B cell (primary cell): Measurements from ENCODE around the gene RTL1. TPM values are rescaled to one million over a fixed set of nuclear protein-coding genes. Genes with fewer than 3 reads are reported as not detected.

ENCODE experiments used
- ATAC-seq: fragments of 200-7000 bp; cut with Tn5 transposase; one replicate; pipeline ENCODE4 v1.10.0; 2021; ENCODE audit warnings: low read depth, mild to moderate bottlenecking, moderate number of reproducible peaks, moderate library complexity
- CTCF ChIA-PET: fragments of 350-600 bp; sonication (Branson Sonifier 250); formaldehyde crosslinking; loops from one replicate; lab custom pipeline; 2021; ENCODE audit warnings: antibody characterized with exemption, inconsistent platforms; lab: Charles Lee
- POLR2A ChIA-PET: fragments of 350-600 bp; sonication (Branson Sonifier 250); formaldehyde crosslinking; loops from one replicate; lab custom pipeline; 2021; ENCODE audit warnings: antibody characterized with exemption; lab: Charles Lee
- DNase-seq: peaks from one replicate; pipeline ENCODE4 v3.0.0; 2013
- H2AFZ ChIP-seq: 2 replicates; pipeline ENCODE4 v1.6.1; 2012; ENCODE audit warnings: mild to moderate bottlenecking, low read depth, low read length; ENCODE audit not compliant: insufficient read depth, poor library complexity, severe bottlenecking
- H3K27ac ChIP-seq, 2 donors: 1 replicate in 1 of 2; 2 replicates in 1 of 2; pipeline ENCODE4 v1.5.1; 2012 to 2013; ENCODE audit warnings: low read length in 2 of 2, mild to moderate bottlenecking in 2 of 2, moderate library complexity in 1 of 2
- H3K27me3 ChIP-seq, 4 experiments: fragments of 200-600 bp in 1 of 4; sonication (generic) in 1 of 4; replicated peaks in 1 of 4; 1 replicate in 2 of 4; 2 replicates in 2 of 4; pipeline versions ENCODE4 v1.6.1 to v1.7.0; 2013 to 2016; ENCODE audit warnings: low read length in 3 of 4, mild to moderate bottlenecking in 2 of 4, mixed read lengths in 1 of 4, moderate library complexity in 1 of 4; ENCODE audit not compliant: insufficient read depth in 4 of 4, control insufficient read depth in 3 of 4; ENCODE audit errors: control extremely low read depth in 1 of 4
- H3K36me3 ChIP-seq, 2 experiments: replicated peaks in 1 of 2; 1 replicate in 1 of 2; 2 replicates in 1 of 2; pipeline versions ENCODE4 v1.6.1 to v1.7.1; 2013; ENCODE audit warnings: low read length in 1 of 2; ENCODE audit not compliant: insufficient read depth in 2 of 2, control insufficient read depth in 1 of 2; ENCODE audit errors: control extremely low read depth in 1 of 2, extremely low read depth in 1 of 2
- H3K4me1 ChIP-seq, 2 donors: fragments of 200-600 bp in 1 of 2; sonication (generic) in 1 of 2; 1 replicate in 1 of 2; 2 replicates in 1 of 2; pipeline versions ENCODE4 v1.5.1 to v1.6.1; 2013 to 2017; ENCODE audit warnings: low read length in 2 of 2; ENCODE audit not compliant: control insufficient read depth in 2 of 2, insufficient read depth in 2 of 2
- H3K4me2 ChIP-seq: replicated peaks from 2 replicates; pipeline ENCODE3; 2012; ENCODE audit warnings: mild to moderate bottlenecking, low read depth, low read length; ENCODE audit not compliant: poor library complexity, severe bottlenecking
- H3K4me3 ChIP-seq, 5 experiments: fragments of 200-600 bp in 1 of 5; sonication (generic) in 1 of 5; 1 replicate in 3 of 5; 2 replicates in 2 of 5; pipeline versions ENCODE4 v1.5.1 to v1.7.0; 2011 to 2016; ENCODE audit warnings: low read length in 4 of 5, mild to moderate bottlenecking in 4 of 5, low read depth in 2 of 5, control low read depth in 1 of 5, moderate library complexity in 1 of 5; ENCODE audit not compliant: insufficient read depth in 1 of 5; ENCODE audit errors: control extremely low read depth in 1 of 5, extremely low read depth in 1 of 5
- H3K79me2 ChIP-seq: fragments of 200-600 bp; sonication (generic); one replicate; pipeline ENCODE4 v1.6.0; 2016; ENCODE audit warnings: low read length; ENCODE audit not compliant: control insufficient read depth, insufficient read depth
- H3K9ac ChIP-seq: fragments of 200-600 bp; sonication (generic); 2 replicates; pipeline ENCODE4 v1.6.1; 2017; ENCODE audit warnings: mild to moderate bottlenecking, low read length, moderate library complexity
- H3K9me3 ChIP-seq, 3 donors: one replicate each; pipeline versions ENCODE4 v1.6.1 to v1.7.1; 2013; ENCODE audit warnings: low read length in 2 of 3; ENCODE audit not compliant: control insufficient read depth in 2 of 3, insufficient read depth in 1 of 3; ENCODE audit errors: control extremely low read depth in 1 of 3
- H4K20me1 ChIP-seq: 2 replicates; pipeline ENCODE4 v1.6.0; 2012; ENCODE audit warnings: mild to moderate bottlenecking, low read length; ENCODE audit not compliant: insufficient read depth, control insufficient read depth, poor library complexity, severe bottlenecking
- H3K27ac Mint-ChIP-seq: one replicate; pipeline ENCODE4 v1.8.0; 2021; ENCODE audit warnings: mixed read lengths
- H3K27me3 Mint-ChIP-seq: one replicate; pipeline ENCODE4 v1.8.0; 2021; ENCODE audit warnings: mixed read lengths
- H3K4me1 Mint-ChIP-seq: one replicate; pipeline ENCODE4 v1.8.0; 2021; ENCODE audit warnings: mixed read lengths
- H3K4me3 Mint-ChIP-seq: one replicate; pipeline ENCODE4 v1.8.0; 2021; ENCODE audit warnings: mixed read lengths
- H3K9me3 Mint-ChIP-seq: one replicate; pipeline ENCODE4 v1.8.0; 2022; ENCODE audit warnings: mixed read lengths; ENCODE audit not compliant: insufficient read depth
- EZH2 ChIP-seq: IDR thresholded peaks from 2 replicates; pipeline ENCODE4 v1.6.1; 2012; ENCODE audit warnings: borderline replicate concordance, low read depth, mild to moderate bottlenecking, moderate library complexity, low read length; ENCODE audit not compliant: insufficient read depth, poor library complexity, severe bottlenecking
- WGBS: methylation state at CpG from one replicate; pipeline ENCODE4 v1.1.5; 2013; ENCODE audit warnings: missing lambda C conversion rate; ENCODE audit not compliant: insufficient coverage; 5-methylcytosine and 5-hydroxymethylcytosine counted together
- intact Hi-C: fragments of 100-400 bp; cut with micrococcal nuclease; formaldehyde crosslinking; loops from one replicate; pipeline ENCODE4 v1.10.0; 2022
- polyA plus RNA-seq: library from polyadenylated mRNA; depleted of rRNA; stranded (reverse); fragments of >200 nt; gene quantifications from 2 replicates; pipeline ENCODE4 v1.2.3, GENCODE V29; 2012
- total RNA-seq, 2 donors: library from RNA; stranded (reverse); fragments of 120-200 nt in 1 of 2; gene quantifications; 1 replicate in 1 of 2; 2 replicates in 1 of 2; pipeline versions ENCODE4 v1.2.3 to v1.2.4, GENCODE V29; 2013 to 2022
- TF ChIP-seq, protein P1 (sequence below): fragments of 200-600 bp; IDR thresholded peaks from one replicate; pipeline ENCODE4 v1.8.0; 2022; ENCODE audit warnings: antibody characterized with exemption, mild to moderate bottlenecking

Gene RTL1
- total and polyA plus RNA-seq, 2 donors (not counting 1 experiment from before 2014, with no cell fraction given), result not detected

DNA sequence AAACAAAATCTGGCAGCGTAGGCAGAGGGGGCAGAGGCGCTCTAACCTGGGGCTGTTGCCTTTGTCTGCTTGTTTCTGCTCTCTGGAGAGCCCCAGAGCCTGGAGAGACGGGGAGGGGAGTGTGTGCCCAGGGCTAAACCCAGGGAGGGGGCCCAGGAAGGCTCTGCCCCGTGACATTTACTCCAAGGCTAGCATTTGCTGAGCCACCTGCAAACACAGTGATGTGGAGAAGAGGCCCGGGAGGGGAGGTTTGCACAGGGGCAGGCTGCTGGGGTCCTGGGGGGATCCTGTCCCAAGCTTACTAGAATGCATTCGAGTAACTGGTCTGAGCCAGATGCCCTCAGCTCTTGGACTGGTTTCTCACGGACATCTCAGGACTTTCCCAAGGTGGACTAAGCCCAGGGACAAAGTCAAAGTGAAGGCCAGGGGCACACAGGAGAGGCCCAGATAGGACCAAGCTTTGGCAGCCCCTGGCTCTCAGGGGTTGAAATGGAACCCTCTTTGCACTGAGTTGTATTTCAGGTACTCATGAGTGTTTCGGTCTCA is 65.6 kb downstream of the RTL1 start:
- ChIA-PET CTCF (no interaction called here), POLR2A (no interaction called here)
- Mint-ChIP-seq H3K27me3 (no peaks in the 10 kb centered on the region), H3K9me3 (no peaks in the 10 kb centered on the region), H3K4me3 (no peak overlapping the region), H3K27ac (no peak overlapping the region), H3K4me1 (no peaks in the 10 kb centered on the region)
- Histone ChIP-seq H3K4me2 (no peak overlapping the region), H4K20me1 (no peaks in the 10 kb centered on the region), H3K9me3 (peaks cover 0 to 2% (median 0%) of the 10 kb centered on the region in 3 donors), H3K79me2 (no peaks in the 10 kb centered on the region), H3K27ac (no peak overlapping the region), H3K4me1 (no peaks in the 10 kb centered on the region), H3K4me3 (no peak overlapping the region), H3K36me3 (no peaks in the 10 kb centered on the region), H2AFZ (no peak overlapping the region), H3K27me3 (no peaks in the 10 kb centered on the region), H3K9ac (no peak overlapping the region)
- 91% methylated on average over 8 of the region's 8 CpGs for WGBS
- DNase-seq, result no peak
- intact Hi-C loops, result no loop called here
- ATAC-seq, result no peak
- no peak for TF ChIP-seq EZH2
- TF ChIP-seq, protein P1, sequence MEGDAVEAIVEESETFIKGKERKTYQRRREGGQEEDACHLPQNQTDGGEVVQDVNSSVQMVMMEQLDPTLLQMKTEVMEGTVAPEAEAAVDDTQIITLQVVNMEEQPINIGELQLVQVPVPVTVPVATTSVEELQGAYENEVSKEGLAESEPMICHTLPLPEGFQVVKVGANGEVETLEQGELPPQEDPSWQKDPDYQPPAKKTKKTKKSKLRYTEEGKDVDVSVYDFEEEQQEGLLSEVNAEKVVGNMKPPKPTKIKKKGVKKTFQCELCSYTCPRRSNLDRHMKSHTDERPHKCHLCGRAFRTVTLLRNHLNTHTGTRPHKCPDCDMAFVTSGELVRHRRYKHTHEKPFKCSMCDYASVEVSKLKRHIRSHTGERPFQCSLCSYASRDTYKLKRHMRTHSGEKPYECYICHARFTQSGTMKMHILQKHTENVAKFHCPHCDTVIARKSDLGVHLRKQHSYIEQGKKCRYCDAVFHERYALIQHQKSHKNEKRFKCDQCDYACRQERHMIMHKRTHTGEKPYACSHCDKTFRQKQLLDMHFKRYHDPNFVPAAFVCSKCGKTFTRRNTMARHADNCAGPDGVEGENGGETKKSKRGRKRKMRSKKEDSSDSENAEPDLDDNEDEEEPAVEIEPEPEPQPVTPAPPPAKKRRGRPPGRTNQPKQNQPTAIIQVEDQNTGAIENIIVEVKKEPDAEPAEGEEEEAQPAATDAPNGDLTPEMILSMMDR, result no peak

DNA sequence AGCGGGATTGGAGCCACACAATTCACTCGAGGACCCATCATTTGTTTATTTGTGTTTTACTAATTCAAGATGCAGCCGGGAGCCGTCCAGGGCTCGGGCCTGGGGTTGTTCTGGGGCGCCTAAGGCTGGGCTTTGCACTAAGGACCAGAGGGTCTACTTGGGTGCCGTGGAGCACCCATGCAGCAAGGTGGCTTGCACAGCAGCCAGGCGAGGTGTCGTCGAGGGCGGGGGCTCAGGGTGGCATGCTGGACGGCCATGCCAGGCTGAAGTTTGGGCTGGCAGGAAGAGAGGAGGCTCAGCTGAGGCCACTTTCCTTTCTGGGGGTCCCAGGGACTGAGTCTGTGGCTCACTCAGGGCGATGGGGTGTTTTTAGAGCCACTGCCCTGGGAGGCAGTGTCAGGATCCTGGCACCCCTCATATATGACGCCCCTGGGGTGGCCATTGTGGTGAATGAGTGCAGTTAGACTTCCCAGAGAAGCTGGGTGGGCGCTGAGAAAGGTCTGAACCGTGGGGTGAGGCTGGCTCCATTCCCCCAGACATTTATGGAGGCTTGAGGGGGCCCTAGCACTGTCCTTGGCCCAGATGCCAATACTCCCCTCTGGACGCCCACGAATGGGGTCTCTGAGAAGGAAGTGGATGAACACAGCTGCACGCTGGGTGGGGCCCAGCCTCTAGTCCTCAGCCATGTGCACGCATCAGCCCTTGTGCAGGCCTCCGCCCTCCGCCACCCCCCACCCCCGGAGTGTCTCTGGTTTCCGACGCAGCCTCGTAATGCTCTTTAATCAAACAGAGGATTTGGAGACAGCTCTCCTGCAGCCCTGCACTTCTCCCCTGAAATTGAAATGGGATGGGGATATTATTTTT is 66.3 kb downstream of the RTL1 start:
- Histone ChIP-seq H4K20me1 (no peaks in the 10 kb centered on the region), H3K79me2 (no peaks in the 10 kb centered on the region), H2AFZ (no peak overlapping the region), H3K27me3 (no peaks in the 10 kb centered on the region), H3K4me3 (no peak overlapping the region), H3K9ac (no peak overlapping the region), H3K27ac (no peak overlapping the region), H3K4me1 (no peaks in the 10 kb centered on the region), H3K9me3 (peaks cover 0 to 2% (median 0%) of the 10 kb centered on the region in 3 donors), H3K4me2 (no peak overlapping the region), H3K36me3 (no peaks in the 10 kb centered on the region)
- ChIA-PET POLR2A (no interaction called here), CTCF (no interaction called here)
- DNase-seq (no peak), ATAC-seq (no peak)
- H3K27me3 Mint-ChIP-seq, result no peaks in the 10 kb centered on the region
- TF ChIP-seq, protein P1, result no peak
- no peak for TF ChIP-seq EZH2
- intact Hi-C loops, result no loop called here
- H3K9me3 Mint-ChIP-seq, result no peaks in the 10 kb centered on the region
- H3K4me1 Mint-ChIP-seq, result no peaks in the 10 kb centered on the region
- H3K4me3 Mint-ChIP-seq, result no peak overlapping the region
- WGBS, result 88% methylated on average over 20 of the region's 26 CpGs
- H3K27ac Mint-ChIP-seq, result no peak overlapping the region
